ENCODE data around the gene STARD9. TPM values are rescaled to one million over a fixed set of nuclear protein-coding genes. Genes with fewer than 3 reads are reported as not detected.
"Not testable (repeated sequence)": the region's sequence is repeated elsewhere in the genome, so short reads cannot be mapped to it uniquely, and the experiment has no call there.

STARD9 gene
- total and polyA plus RNA-seq, 4 donors, result 2.4 to 27.6 (median 10.8) TPM

GRCh38 chr15:42759093-42759492, 183.7 kb downstream of the STARD9 start:
- no peak for DNase-seq

DNA sequence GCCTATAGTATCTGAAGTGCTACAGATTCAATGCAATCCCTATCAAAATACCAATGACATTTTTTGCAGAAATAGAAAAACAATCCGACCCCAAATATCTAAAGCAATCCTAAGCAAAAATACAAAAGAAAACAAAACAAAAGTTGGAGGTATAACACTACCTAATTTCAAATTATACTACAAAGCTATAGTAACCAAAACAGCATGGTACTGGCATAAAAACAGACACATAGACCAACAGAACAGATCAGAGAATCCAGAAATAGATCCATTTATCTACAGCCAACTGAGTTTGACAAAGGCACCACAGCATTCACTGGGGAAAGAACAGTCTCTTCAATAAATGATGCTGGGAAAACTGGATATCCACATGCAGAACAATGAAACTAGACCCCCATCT, 185.4 kb downstream of the STARD9 start:
- no peak for ATAC-seq (ENCODE audit: insufficient read depth, low FRiP score)
- H3K27me3 ChIP-seq (ENCODE audit: control insufficient read depth in 3 of 3, insufficient read depth in 3 of 3, low read length in 2 of 3), result no peaks in the 10 kb centered on the region
- TF ChIP-seq CTCF (IDR thresholded peaks at IDR 0.05; ENCODE audit: control extremely low read depth, extremely low read depth), result no peak
- no peak overlapping the region for H3K27ac ChIP-seq (ENCODE audit: low read depth in 1 of 2, low read length in 1 of 2)
- H3K36me3 ChIP-seq (ENCODE audit: control insufficient read depth in 4 of 4, insufficient read depth in 4 of 4, low read length in 4 of 4), result no peaks in the 10 kb centered on the region
- H3K4me3 ChIP-seq, result no peak overlapping the region
- no peaks in the 10 kb centered on the region for H3K4me1 ChIP-seq (ENCODE audit: control insufficient read depth in 5 of 5, insufficient read depth in 5 of 5, low read length in 5 of 5)
- 96 to 97% methylated on average over 1 of the region's 1 CpG for WGBS, 2 donors
- no peak for DNase-seq
- no peak overlapping the region for H3K9ac ChIP-seq (ENCODE audit: insufficient read depth in 1 of 2, low read length in 2 of 2)
- H3K9me3 ChIP-seq (ENCODE audit: control insufficient read depth in 4 of 4, insufficient read depth in 3 of 4, low read length in 3 of 4), result peaks cover 0 to 2% (median 0%) of the 10 kb centered on the region in 4 donors

More at GRCh38 chr15:42759093-42759492, 183.7 kb downstream of the STARD9 start:
- H3K4me3 ChIP-seq, result no peak overlapping the region
- no peak for ATAC-seq (ENCODE audit: insufficient read depth, low FRiP score)
- WGBS, 2 donors, result 95 to 96% methylated on average over 2 of the region's 2 CpGs
- no peaks in the 10 kb centered on the region for H3K36me3 ChIP-seq (ENCODE audit: control insufficient read depth in 4 of 4, insufficient read depth in 4 of 4, low read length in 4 of 4)
- TF ChIP-seq CTCF (IDR thresholded peaks at IDR 0.05; ENCODE audit: control extremely low read depth, extremely low read depth), result no peak
- no peaks in the 10 kb centered on the region for H3K27me3 ChIP-seq (ENCODE audit: control insufficient read depth in 3 of 3, insufficient read depth in 3 of 3, low read length in 2 of 3)
- H3K27ac ChIP-seq (ENCODE audit: low read depth in 1 of 2, low read length in 1 of 2), result no peak overlapping the region
- H3K9ac ChIP-seq (ENCODE audit: insufficient read depth in 1 of 2, low read length in 2 of 2), result no peak overlapping the region
- H3K4me1 ChIP-seq (ENCODE audit: control insufficient read depth in 5 of 5, insufficient read depth in 5 of 5, low read length in 5 of 5), result no peaks in the 10 kb centered on the region
- peaks cover 0 to 2% (median 0%) of the 10 kb centered on the region in 4 donors for H3K9me3 ChIP-seq (ENCODE audit: control insufficient read depth in 4 of 4, insufficient read depth in 3 of 4, low read length in 3 of 4)

DNA sequence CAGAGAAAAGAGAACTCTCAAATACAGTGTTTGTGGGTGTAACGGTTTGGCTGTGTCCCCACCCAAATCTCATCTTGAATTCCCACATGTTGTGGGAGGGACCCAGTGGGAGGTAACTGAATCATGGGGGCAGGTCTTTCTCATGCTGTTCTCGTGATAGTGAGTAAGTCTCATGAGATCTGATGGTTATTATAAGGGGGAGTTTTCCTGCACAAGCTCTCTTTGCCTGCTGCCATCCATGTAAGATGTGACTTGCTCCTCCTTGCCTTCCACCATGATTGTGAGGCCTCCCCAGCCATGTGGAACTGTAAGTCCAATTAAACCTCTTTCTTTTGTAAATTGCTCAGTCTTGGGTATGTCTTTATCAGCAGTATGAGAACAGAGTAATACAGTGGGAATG, 186.4 kb downstream of the STARD9 start:
- H3K27me3 ChIP-seq (ENCODE audit: control insufficient read depth in 3 of 3, insufficient read depth in 3 of 3, low read length in 2 of 3); H3K9me3 ChIP-seq (ENCODE audit: control insufficient read depth in 4 of 4, insufficient read depth in 3 of 4, low read length in 3 of 4); DNase-seq; H3K9ac ChIP-seq (ENCODE audit: insufficient read depth in 1 of 2, low read length in 2 of 2); H3K27ac ChIP-seq (ENCODE audit: low read depth in 1 of 2, low read length in 1 of 2); H3K4me3 ChIP-seq; H3K4me1 ChIP-seq (ENCODE audit: control insufficient read depth in 5 of 5, insufficient read depth in 5 of 5, low read length in 5 of 5); H3K36me3 ChIP-seq (ENCODE audit: control insufficient read depth in 4 of 4, insufficient read depth in 4 of 4, low read length in 4 of 4); ATAC-seq (ENCODE audit: insufficient read depth, low FRiP score): not testable (repeated sequence)
- 87 to 100% methylated on average over 2 of the region's 2 CpGs for WGBS, 2 donors

GRCh38 chr15:42764154-42764731, 188.8 kb downstream of the STARD9 start:
- H3K9me3 ChIP-seq (ENCODE audit: control insufficient read depth in 4 of 4, insufficient read depth in 3 of 4, low read length in 3 of 4), result not testable (repeated sequence)
- WGBS, 2 donors, result 84 to 89% methylated on average over 16 of the region's 16 CpGs

GRCh38 chr15:42766109-42766508, 190.7 kb downstream of the STARD9 start:
- not testable (repeated sequence) for H3K4me3 ChIP-seq; ATAC-seq (ENCODE audit: insufficient read depth, low FRiP score); H3K9ac ChIP-seq (ENCODE audit: insufficient read depth in 1 of 2, low read length in 2 of 2); H3K36me3 ChIP-seq (ENCODE audit: control insufficient read depth in 4 of 4, insufficient read depth in 4 of 4, low read length in 4 of 4); DNase-seq; H3K4me1 ChIP-seq (ENCODE audit: control insufficient read depth in 5 of 5, insufficient read depth in 5 of 5, low read length in 5 of 5); H3K27ac ChIP-seq (ENCODE audit: low read depth in 1 of 2, low read length in 1 of 2); H3K27me3 ChIP-seq (ENCODE audit: control insufficient read depth in 3 of 3, insufficient read depth in 3 of 3, low read length in 2 of 3); H3K9me3 ChIP-seq (ENCODE audit: control insufficient read depth in 4 of 4, insufficient read depth in 3 of 4, low read length in 3 of 4)
- WGBS, 2 donors, result 97 to 99% methylated on average over 4 of the region's 4 CpGs

More at GRCh38 chr15:42764154-42764731, 188.8 kb downstream of the STARD9 start:
- not testable (repeated sequence) for H3K9ac ChIP-seq (ENCODE audit: insufficient read depth in 1 of 2, low read length in 2 of 2); H3K4me1 ChIP-seq (ENCODE audit: control insufficient read depth in 5 of 5, insufficient read depth in 5 of 5, low read length in 5 of 5); DNase-seq; H3K27ac ChIP-seq (ENCODE audit: low read depth in 1 of 2, low read length in 1 of 2); H3K36me3 ChIP-seq (ENCODE audit: control insufficient read depth in 4 of 4, insufficient read depth in 4 of 4, low read length in 4 of 4); H3K27me3 ChIP-seq (ENCODE audit: control insufficient read depth in 3 of 3, insufficient read depth in 3 of 3, low read length in 2 of 3); ATAC-seq (ENCODE audit: insufficient read depth, low FRiP score); H3K4me3 ChIP-seq

Other genes with a start within 250 kb of the STARD9 start
- 10 to 100 TPM; 20.9 to 28.4 TPM for gene CAPN3, start 216.1 kb upstream of the STARD9 start, total RNA-seq
- gene CAPN3, start 216.1 kb upstream of the STARD9 start, polyA plus RNA-seq, result 10 to 100 TPM; 12.1 to 56.6 TPM
- gene ZNF106, start 84.5 kb upstream of the STARD9 start, total RNA-seq, result 10 to 100 TPM; 63.6 to 67.5 TPM
- gene ZNF106, start 84.5 kb upstream of the STARD9 start, polyA plus RNA-seq, result 10 to 100 TPM; 10.9 to 18.8 TPM
- gene SNAP23, start 80.0 kb upstream of the STARD9 start, total RNA-seq, result 10 to 100 TPM; 59.3 to 96.0 TPM
- gene SNAP23, start 80.0 kb upstream of the STARD9 start, polyA plus RNA-seq, result 10 to 100 TPM; 58.2 to 66.5 TPM
- gene LRRC57, start 26.8 kb upstream of the STARD9 start, total RNA-seq, result 10 to 100 TPM; 27.3 to 31.9 TPM
- 10 to 100 TPM in 1 of 2 donors, 1 to 10 TPM in 1; 6.9 to 10.9 TPM for gene LRRC57, start 26.8 kb upstream of the STARD9 start, polyA plus RNA-seq
- gene HAUS2, start 26.8 kb upstream of the STARD9 start, total RNA-seq, result 10 to 100 TPM; 19.4 to 32.3 TPM
- 10 to 100 TPM; 12.9 to 13.5 TPM for gene HAUS2, start 26.8 kb upstream of the STARD9 start, polyA plus RNA-seq
- 10 to 100 TPM; 13.8 to 15.2 TPM for gene CDAN1, start 161.5 kb downstream of the STARD9 start, total RNA-seq
- 10 to 100 TPM in 1 of 2 donors, 1 to 10 TPM in 1; 4.2 to 10.6 TPM for gene CDAN1, start 161.5 kb downstream of the STARD9 start, polyA plus RNA-seq

Data from lung (tissue), 12 donors.